Panc1 (cell line): Measurements from ENCODE around the gene CCDC187. TPM values are rescaled to one million over a fixed set of nuclear protein-coding genes. Genes with fewer than 3 reads are reported as not detected.

Experiments used
- ATAC-seq: fragments of 200-7000 bp; cut with Tn5 transposase; 2 replicates; pipeline ENCODE4 v1.9.1; 2020; ENCODE audit warnings: mild to moderate bottlenecking, moderate library complexity
- BruUV-seq: library from RNA; stranded (reverse); fragments of 400-500 nt; replicated peaks from 2 replicates; lab custom pipeline; 2021; lab: Mats Ljungman, UMichigan
- CTCF ChIA-PET: fragments of 300-600 bp; sonication (Branson Sonifier 250); formaldehyde crosslinking; loops from one replicate; lab custom pipeline; 2022; ENCODE audit warnings: antibody characterized with exemption; lab: Charles Lee
- POLR2A ChIA-PET: fragments of 300-600 bp; sonication (Branson Sonifier 250); formaldehyde crosslinking; loops from one replicate; lab custom pipeline; 2022; ENCODE audit warnings: antibody characterized with exemption; lab: Charles Lee
- DNase-seq: peaks from one replicate; pipeline ENCODE4 v3.0.0-alpha.2; 2010; ENCODE audit warnings: low read depth, low spot score
- H3K27ac ChIP-seq: 2 replicates; pipeline ENCODE4 v1.5.1; 2011; ENCODE audit warnings: mild to moderate bottlenecking, low read length, inconsistent platforms
- H3K27me3 ChIP-seq: fragments of 200-500 bp; sonication (Bioruptor generic); 2 replicates; pipeline ENCODE4 v1.6.0; 2014; ENCODE audit warnings: low read length, inconsistent platforms; ENCODE audit not compliant: control insufficient read depth, insufficient read depth
- H3K36me3 ChIP-seq: fragments of 200-500 bp; sonication (Bioruptor generic); 2 replicates; pipeline ENCODE4 v1.5.1; 2014; ENCODE audit warnings: inconsistent platforms, mild to moderate bottlenecking, low read length, moderate library complexity; ENCODE audit not compliant: control insufficient read depth, insufficient read depth
- H3K4me1 ChIP-seq: 2 replicates; pipeline ENCODE4 v1.5.1; 2011; ENCODE audit warnings: inconsistent platforms, mild to moderate bottlenecking, low read length, moderate library complexity; ENCODE audit not compliant: control insufficient read depth, insufficient read depth
- H3K4me3 ChIP-seq, 2 experiments: 2 replicates each; pipeline ENCODE4 v1.5.1; 2011 to 2012; ENCODE audit warnings: low read depth in 2 of 2, low read length in 2 of 2, mild to moderate bottlenecking in 2 of 2, inconsistent platforms in 1 of 2, moderate library complexity in 1 of 2
- H3K9me3 ChIP-seq: fragments of 200-500 bp; sonication (Bioruptor generic); 2 replicates; pipeline ENCODE4 v1.5.1; 2014; ENCODE audit warnings: low read depth, mild to moderate bottlenecking, inconsistent platforms, low read length, moderate library complexity; ENCODE audit not compliant: control insufficient read depth, insufficient read depth
- CTCF ChIP-seq: fragments of 450-650 bp; IDR thresholded peaks from 2 replicates; pipeline ENCODE4 v1.5.1; 2017; ENCODE audit warnings: mild to moderate bottlenecking
- POLR2AphosphoS5 ChIP-seq: IDR thresholded peaks from 2 replicates; pipeline ENCODE4 v1.6.1; 2012; ENCODE audit warnings: mild to moderate bottlenecking, low read depth, low read length, moderate library complexity
- REST ChIP-seq, 2 experiments: IDR thresholded peaks; 2 replicates each; pipeline ENCODE4 v1.6.1; 2011 to 2012; ENCODE audit warnings: low read depth in 2 of 2, control low read depth in 1 of 2, low read length in 1 of 2, mild to moderate bottlenecking in 1 of 2, moderate library complexity in 1 of 2; ENCODE audit not compliant: insufficient read depth in 1 of 2
- SIN3A ChIP-seq: IDR thresholded peaks from 2 replicates; pipeline ENCODE4 v1.6.1; 2012; ENCODE audit warnings: low read depth, mild to moderate bottlenecking, low read length, moderate library complexity, borderline replicate concordance; ENCODE audit not compliant: insufficient read depth
- TCF7L2 ChIP-seq: IDR thresholded peaks from 2 replicates; pipeline ENCODE4 v1.6.1; 2011; ENCODE audit warnings: mild to moderate bottlenecking, low read depth, low read length, inconsistent platforms
- in situ Hi-C: cut with HindIII; loops from 2 replicates; pipeline ENCODE4 v1.10.0; 2016; ENCODE audit warnings: low sequenced_read_pairs, low pct_unique_long_range_greater_than_20kb
- intact Hi-C: fragments of 100-400 bp; cut with micrococcal nuclease; formaldehyde crosslinking; loops from one replicate; pipeline ENCODE4 v1.10.0; 2022; ENCODE audit not compliant: unreplicated experiment
- total RNA-seq: library from RNA; stranded (reverse); gene quantifications from one replicate; pipeline ENCODE4 v1.2.1, GENCODE V29; 2021; ENCODE audit not compliant: unreplicated experiment

Gene CCDC187
- total RNA-seq, 1 experiment from 2014 or later = not detected

GRCh38 chr9:136273921-136274785, 29.7 kb downstream of the CCDC187 start:
- in situ Hi-C loops (no loop called here), intact Hi-C loops (no loop called here)
- ATAC-seq (no peak), DNase-seq (no peak)
- Histone ChIP-seq H3K36me3 (no peaks in the 10 kb centered on the region), H3K27me3 (no peaks in the 10 kb centered on the region), H3K4me3 (no peak overlapping the region), H3K27ac (no peak overlapping the region), H3K9me3 (no peaks in the 10 kb centered on the region), H3K4me1 (no peaks in the 10 kb centered on the region)
- ChIA-PET POLR2A (no interaction called here), CTCF (interaction anchor here (0.6 kb wide), 1 partner anchor 136 kb away, joined by 3 read pairs; no protein-coding TSS in a partner anchor)
- no peak for TF ChIP-seq TCF7L2
- TF ChIP-seq CTCF = no peak
- no peak for TF ChIP-seq POLR2AphosphoS5
- TF ChIP-seq SIN3A = no peak
- no peak for TF ChIP-seq REST (IDR thresholded peaks at IDR 0.05; ENCODE audit: insufficient read depth in 1 of 2, low read depth in 2 of 2, low read length in 1 of 2)
- no TSS peak for BruUV-seq

- in situ Hi-C loops = no loop called here
- Histone ChIP-seq H3K27ac (no peak overlapping the region), H3K9me3 (no peaks in the 10 kb centered on the region), H3K27me3 (no peaks in the 10 kb centered on the region), H3K4me3 (no peak overlapping the region), H3K4me1 (no peaks in the 10 kb centered on the region; the same call in 1 of the 2 replicates), H3K36me3 (no peaks in the 10 kb centered on the region)
- intact Hi-C loops = no loop called here
- ATAC-seq (no peak), DNase-seq (no peak)
- CTCF ChIA-PET = no interaction called here
- POLR2A ChIA-PET = no interaction called here
- no peak for TF ChIP-seq CTCF
- no peak for TF ChIP-seq POLR2AphosphoS5
- TF ChIP-seq TCF7L2 = no peak
- no peak for TF ChIP-seq SIN3A
- TF ChIP-seq REST (IDR thresholded peaks at IDR 0.05; ENCODE audit: insufficient read depth in 1 of 2, low read depth in 2 of 2, low read length in 1 of 2) = no peak
- BruUV-seq = no TSS peak
These were observed 30.5 kb downstream of the CCDC187 start for GRCh38 chr9:136273244-136273865.
